HEK293T (cell line): ENCODE results near the gene SF3B2.

Source experiments
- CTCF ChIA-PET: fragments of 350-600 bp; formaldehyde crosslinking; extraction: SDS; loops from one replicate; lab custom pipeline; 2021; ENCODE audit warnings: antibody characterized with exemption, inconsistent platforms; lab: Yijun Ruan, JAX
- POLR2A ChIA-PET: fragments of 350-600 bp; formaldehyde crosslinking; extraction: SDS; loops from one replicate; lab custom pipeline; 2020; ENCODE audit warnings: antibody characterized with exemption, inconsistent platforms; lab: Yijun Ruan, JAX
- DNase-seq: peaks from one replicate; pipeline ENCODE4 v3.0.0; 2012; ENCODE audit warnings: mixed read lengths; ENCODE audit errors: extremely low spot score
- ARNT ChIP-seq: fragments of 450-650 bp; IDR thresholded peaks from 2 replicates; pipeline ENCODE4 v1.6.1; 2017; ENCODE audit warnings: mild to moderate bottlenecking
- BHLHE40 ChIP-seq: fragments of 450-650 bp; IDR thresholded peaks from 2 replicates; pipeline ENCODE4 v1.6.1; 2016; ENCODE audit warnings: mild to moderate bottlenecking, moderate library complexity, borderline replicate concordance
- CTBP1 ChIP-seq: fragments of 450-650 bp; IDR thresholded peaks from 2 replicates; pipeline ENCODE4 v1.6.1; 2016; ENCODE audit warnings: borderline replicate concordance
- ELF4 ChIP-seq: fragments of 450-650 bp; IDR thresholded peaks from 2 replicates; pipeline ENCODE4 v1.6.1; 2017; ENCODE audit warnings: antibody characterized with exemption
- FOXA1 ChIP-seq: fragments of 450-650 bp; IDR thresholded peaks from 2 replicates; pipeline ENCODE4 v1.6.1; 2016; ENCODE audit warnings: mild to moderate bottlenecking
- FOXK2 ChIP-seq: fragments of 450-650 bp; IDR thresholded peaks from 2 replicates; pipeline ENCODE4 v1.6.1; 2016; ENCODE audit warnings: mild to moderate bottlenecking
- FOXM1 ChIP-seq: fragments of 450-650 bp; IDR thresholded peaks from 2 replicates; pipeline ENCODE4 v1.6.1; 2017; ENCODE audit warnings: mild to moderate bottlenecking, borderline replicate concordance
- HDGF ChIP-seq: fragments of 450-650 bp; IDR thresholded peaks from 2 replicates; pipeline ENCODE4 v1.6.1; 2017; ENCODE audit warnings: antibody characterized with exemption, borderline replicate concordance
- L3MBTL2 ChIP-seq: fragments of 450-650 bp; conservative IDR thresholded peaks from 2 replicates; pipeline ENCODE4 v1.6.1; 2016; ENCODE audit warnings: mild to moderate bottlenecking
- LEF1 ChIP-seq: fragments of 450-650 bp; IDR thresholded peaks from 2 replicates; pipeline ENCODE4 v1.6.1; 2017; ENCODE audit warnings: mild to moderate bottlenecking, borderline replicate concordance
- NFRKB ChIP-seq: fragments of 450-650 bp; IDR thresholded peaks from 2 replicates; pipeline ENCODE4 v1.6.1; 2016; ENCODE audit warnings: mild to moderate bottlenecking, moderate library complexity
- PKNOX1 ChIP-seq: fragments of 450-650 bp; IDR thresholded peaks from 2 replicates; pipeline ENCODE4 v1.6.1; 2016
- SP1 ChIP-seq: fragments of 450-650 bp; IDR thresholded peaks from 2 replicates; pipeline ENCODE4 v1.6.1; 2017
- SUZ12 ChIP-seq: fragments of 450-650 bp; IDR thresholded peaks from 2 replicates; pipeline ENCODE4 v1.6.1; 2016; ENCODE audit warnings: mild to moderate bottlenecking
- TARDBP ChIP-seq: fragments of 450-650 bp; IDR thresholded peaks from 2 replicates; pipeline ENCODE4 v1.6.1; 2016
- ZNF384 ChIP-seq: fragments of 450-650 bp; IDR thresholded peaks from 2 replicates; pipeline ENCODE4 v1.6.1; 2016

The SF3B2 gene

GRCh38 chr11:66011785-66012303, 40.3 kb upstream of the SF3B2 start, which contains the start of gene CST6:
CST6 (plus strand) TSS chr11:66012008; CDS start chr11:66012045, 37 bp downstream.
- ChIA-PET POLR2A (no interaction called here), CTCF (interaction anchor here (0.6 kb wide), 1 partner anchor 8 kb away, joined by 3 read pairs; no protein-coding TSS in a partner anchor)
- no peak for DNase-seq
- TF ChIP-seq FOXK2 (no peak), ELF4 (no peak), TARDBP (no peak), NFRKB (no peak), LEF1 (no peak), PKNOX1 (no peak), FOXM1 (no peak), CTBP1 (no peak), SP1 (no peak), BHLHE40 (no peak), SUZ12 (no peak), ZNF384 (no peak), ARNT (no peak), FOXA1 (no peak)

DNA sequence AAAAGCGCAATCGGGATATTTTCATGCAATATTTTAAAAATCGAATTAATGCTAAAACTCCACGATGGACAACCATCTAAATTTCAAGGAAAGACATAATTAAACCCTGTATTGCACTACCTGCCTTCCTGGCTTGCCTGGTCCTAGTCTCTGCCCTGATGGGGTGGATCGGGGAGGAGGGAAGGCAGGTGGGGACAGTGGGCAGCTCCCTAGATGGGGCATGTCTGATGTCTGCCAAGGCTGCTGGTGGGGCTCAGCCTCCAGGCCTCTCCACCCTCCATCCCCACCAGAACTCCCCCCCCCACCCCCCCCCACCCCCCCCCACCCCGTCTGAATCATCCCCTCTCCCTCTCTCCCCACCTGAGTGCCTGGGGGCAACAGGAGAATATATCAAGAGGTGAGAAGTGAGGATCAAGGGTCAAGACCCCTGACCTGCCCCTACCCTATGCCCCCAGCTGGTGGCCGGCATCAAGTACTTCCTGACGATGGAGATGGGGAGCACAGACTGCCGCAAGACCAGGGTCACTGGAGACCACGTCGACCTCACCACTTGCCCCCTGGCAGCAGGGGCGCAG, 39.7 kb upstream of the SF3B2 start:
- POLR2A ChIA-PET, result no interaction called here
- DNase-seq, result no peak
- TF ChIP-seq L3MBTL2, result no peak
- TF ChIP-seq TARDBP, result no peak
- no peak for TF ChIP-seq FOXA1
- TF ChIP-seq BHLHE40, result no peak
- no peak for TF ChIP-seq CTBP1
- TF ChIP-seq NFRKB, result no peak
- TF ChIP-seq HDGF, result no peak
- CTCF ChIA-PET, result interaction anchor here (1.3 kb wide), 1 partner anchor 10 kb away, joined by 6 read pairs; no protein-coding TSS in a partner anchor

- POLR2A ChIA-PET, result interaction anchor here (0.6 kb wide), 1 partner anchor 55 kb away, joined by 3 read pairs; no protein-coding TSS in a partner anchor
- no peak for DNase-seq
- CTCF ChIA-PET, result interaction anchor here (1.3 kb wide), 1 partner anchor 10 kb away, joined by 6 read pairs; no protein-coding TSS in a partner anchor
- TF ChIP-seq PKNOX1 (no peak), L3MBTL2 (no peak), FOXM1 (no peak), SUZ12 (no peak), BHLHE40 (no peak), SP1 (no peak), ELF4 (no peak), FOXK2 (no peak), HDGF (no peak), ARNT (no peak), CTBP1 (no peak), NFRKB (no peak), ZNF384 (no peak), LEF1 (no peak), TARDBP (no peak), FOXA1 (no peak)
Measured at GRCh38 chr11:66012946-66013761, 39.0 kb upstream of the SF3B2 start.

DNA sequence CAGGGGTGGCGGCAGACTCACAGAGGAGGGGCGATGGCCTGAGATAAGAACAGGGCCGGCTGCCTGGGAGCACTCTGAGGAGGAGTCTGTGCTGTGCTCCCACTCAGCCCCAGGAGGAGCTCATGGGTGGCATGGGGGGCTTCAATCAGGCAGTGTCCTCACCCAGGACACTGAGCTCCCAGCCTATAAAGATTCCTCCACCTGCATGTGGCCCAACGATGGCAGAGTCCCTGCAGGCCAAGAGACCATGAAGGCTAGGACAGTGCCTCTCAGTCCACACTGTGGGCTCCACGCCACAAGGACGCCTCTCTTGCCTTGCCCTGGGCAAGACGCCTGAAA, 38.4 kb upstream of the SF3B2 start:
- CTCF ChIA-PET, result interaction anchor here (1.3 kb wide), 1 partner anchor 9 kb away, joined by 6 read pairs; no protein-coding TSS in a partner anchor
- DNase-seq, result no peak
- no peak for TF ChIP-seq CTBP1
- POLR2A ChIA-PET, result interaction anchor here (0.6 kb wide), 1 partner anchor 55 kb away, joined by 3 read pairs; no protein-coding TSS in a partner anchor

DNA sequence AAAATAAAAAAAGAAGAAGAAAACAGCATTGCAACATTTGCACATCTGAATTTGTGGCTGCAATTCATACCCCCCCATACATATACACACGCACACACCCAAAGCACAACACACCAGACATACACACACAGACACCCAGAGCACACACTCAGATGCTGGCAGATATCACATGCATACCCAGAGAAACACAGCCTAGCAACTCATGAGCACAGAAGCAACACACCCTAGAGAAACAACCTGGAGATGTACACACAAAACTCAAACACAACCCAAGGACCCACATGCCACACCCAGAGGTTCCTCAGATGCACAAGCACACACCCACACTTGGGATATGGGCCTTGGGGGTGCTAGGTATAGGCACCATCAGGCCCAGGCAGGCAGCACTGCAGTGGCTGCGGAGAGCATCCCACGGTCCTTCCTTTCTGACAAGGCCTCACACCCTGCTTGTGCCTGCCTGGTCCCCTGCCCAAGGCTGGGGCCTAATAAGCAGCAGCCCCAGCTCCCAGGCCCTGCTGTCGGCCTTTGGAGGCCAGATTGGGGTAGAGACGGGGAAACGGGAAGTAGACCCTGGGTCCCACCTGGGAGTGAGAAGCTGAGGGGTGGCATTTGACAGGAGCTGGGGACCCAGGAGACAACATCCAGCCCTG, 37.2 kb upstream of the SF3B2 start:
- TF ChIP-seq TARDBP (no peak), ARNT (no peak), CTBP1 (no peak), FOXK2 (no peak), LEF1 (no peak), ELF4 (no peak), PKNOX1 (no peak)
- ChIA-PET CTCF (no interaction called here), POLR2A (interaction anchor here (1.4 kb wide), 1 partner anchor 124 kb away, joined by 3 read pairs; the partner anchor contains the start of gene CCDC85B)
- no peak for DNase-seq
